Activated T-cell treated with anti-CD3 and anti-CD28 coated beads, Interleukin-2, amount 50 U/mL, for 48 hours (primary cell): ENCODE data around the gene SLC1A6.
"Not testable (repeated sequence)": the region's sequence is repeated elsewhere in the genome, so short reads cannot be mapped to it uniquely, and the experiment has no call there.

ENCODE experiments used
- DNase-seq, 2 experiments: peaks; one replicate each; pipeline ENCODE4 v3.0.0-alpha.2; 2020

The SLC1A6 gene

GRCh38 chr19:14954071-14954655, 25.5 kb downstream of the SLC1A6 start:
- peak in 1 of 2 experiments; percentile 22 for DNase-seq

GRCh38 chr19:14952767-14953166, 26.9 kb downstream of the SLC1A6 start:
- DNase-seq: no peak

- no peak for DNase-seq
Measured at GRCh38 chr19:14950421-14950820, 29.2 kb downstream of the SLC1A6 start.

- no peak for DNase-seq
Measured at GRCh38 chr19:14949876-14950275, 29.8 kb downstream of the SLC1A6 start.

- not testable (repeated sequence) for DNase-seq
Measured at GRCh38 chr19:14949413-14949812, 30.3 kb downstream of the SLC1A6 start.

GRCh38 chr19:14944456-14944855, 35.2 kb downstream of the SLC1A6 start:
- no peak for DNase-seq

- no peak for DNase-seq
Measured at GRCh38 chr19:14943601-14944000, 36.1 kb downstream of the SLC1A6 start.

- no peak for DNase-seq
Measured at GRCh38 chr19:14941189-14941588, 38.5 kb downstream of the SLC1A6 start, which contains the start of gene OR7C2. OR7C2 (plus strand) TSS chr19:14941489; CDS start chr19:14941489, 0 bp downstream.

GRCh38 chr19:14940266-14940665, 39.4 kb downstream of the SLC1A6 start:
- DNase-seq: no peak

GRCh38 chr19:14933506-14933905, 46.2 kb downstream of the SLC1A6 start:
- DNase-seq: no peak

- DNase-seq: no peak
Measured at GRCh38 chr19:14916848-14917247, 62.8 kb downstream of the SLC1A6 start.

- no peak for DNase-seq
Measured at GRCh38 chr19:14915116-14915515, 64.5 kb downstream of the SLC1A6 start.

- DNase-seq: no peak
Measured at GRCh38 chr19:14906711-14907110, 73.0 kb downstream of the SLC1A6 start.

GRCh38 chr19:14901675-14902260, 77.9 kb downstream of the SLC1A6 start:
- DNase-seq: no peak
